Aorta (tissue), 5 donors: ENCODE data around the gene FUS. TPM values are rescaled to one million over a fixed set of nuclear protein-coding genes. Genes with fewer than 3 reads are reported as not detected.
"Not testable (repeated sequence)": the region's sequence is repeated elsewhere in the genome, so short reads cannot be mapped to it uniquely, and the experiment has no call there.

Source experiments
- ATAC-seq: fragments of 200-7000 bp; cut with Tn5 transposase; one replicate; pipeline ENCODE4 v1.9.1; 2022; ENCODE audit warnings: moderate library complexity; ENCODE audit not compliant: low FRiP score
- DNase-seq, 2 donors: peaks; one replicate each; pipeline ENCODE4 v3.0.0-alpha.2; 2020
- H3K27ac ChIP-seq, 2 donors: one replicate each; pipeline ENCODE4 v1.5.1; 2013; ENCODE audit warnings: low read length in 2 of 2, mild to moderate bottlenecking in 2 of 2, moderate library complexity in 2 of 2, control low read depth in 1 of 2, inconsistent platforms in 1 of 2, low read depth in 1 of 2
- H3K27me3 ChIP-seq, 2 donors: one replicate each; pipeline ENCODE4 v1.6.1; 2013; ENCODE audit warnings: control low read depth in 1 of 2, low read length in 1 of 2, mild to moderate bottlenecking in 1 of 2, moderate library complexity in 1 of 2; ENCODE audit not compliant: insufficient read depth in 2 of 2, control insufficient read depth in 1 of 2
- H3K36me3 ChIP-seq, 2 donors: one replicate each; pipeline ENCODE4 v1.6.1; 2013; ENCODE audit warnings: control low read depth in 1 of 2, low read length in 1 of 2, mild to moderate bottlenecking in 1 of 2; ENCODE audit not compliant: insufficient read depth in 2 of 2, control insufficient read depth in 1 of 2
- H3K4me1 ChIP-seq, 2 donors: one replicate each; pipeline ENCODE4 v1.6.1; 2013; ENCODE audit warnings: low read length in 2 of 2, control low read depth in 1 of 2, mild to moderate bottlenecking in 1 of 2, moderate library complexity in 1 of 2; ENCODE audit not compliant: insufficient read depth in 2 of 2, control insufficient read depth in 1 of 2
- H3K4me3 ChIP-seq, 2 donors: one replicate each; pipeline ENCODE4 v1.5.1; 2013; ENCODE audit warnings: low read length in 2 of 2, control low read depth in 1 of 2, mild to moderate bottlenecking in 1 of 2
- H3K9me3 ChIP-seq: one replicate; pipeline ENCODE4 v1.6.1; 2013; ENCODE audit warnings: mild to moderate bottlenecking, low read length; ENCODE audit not compliant: control insufficient read depth
- WGBS, 2 donors: extraction: QIAGEN DNeasy Blood & Tissue Kit; methylation state at CpG; one replicate each; pipeline ENCODE4 v1.1.7; 2013; 5-methylcytosine and 5-hydroxymethylcytosine counted together
- intact Hi-C, 2 donors: fragments of 100-400 bp; cut with DNase I; formaldehyde crosslinking; loops; one replicate each; pipeline versions ENCODE4 v1.14.2 to v1.15.0; 2022
- polyA plus RNA-seq, 2 donors: library from polyadenylated mRNA; stranded (reverse); fragments of 200-250 nt; gene quantifications; one replicate each; pipeline ENCODE4 v1.2.3, GENCODE V29; 2013
- total RNA-seq, 2 donors: library from RNA; stranded (reverse); fragmentation: NEBNext Ultra II Directional; extraction: Animal tissue kit (Norgen Biotek cat#: 25700); gene quantifications; one replicate each; pipeline ENCODE4 v1.2.1, GENCODE V29; 2021
- donor health status: healthy with polysubstance abuse.
- donor health status: Bipolar disorder and iron deficiency.
- donor health status: DM: no; HTN: no; CAD: no.
- donor health status: DM: no; HTN: no; CAD: no.
- donor health status: DM: yes; HTN: yes; CAD: no.

Gene FUS
- total and polyA plus RNA-seq, 4 donors: 95.7 to 329 (median 248) TPM

- 84 to 86% methylated on average over 5 of the region's 5 CpGs for whole genome bisulfite sequencing, 2 donors
- intact Hi-C loops: loop anchor here in 1 of 2 donors (10.0 kb wide), 1 partner anchor 165 kb away; the partner anchor contains the start of gene HSD3B7
- H3K27ac ChIP-seq: no peak overlapping the region
- DNase-seq: peak in 1 of 2 donors; percentile 68
- H3K4me3 ChIP-seq: no peak overlapping the region
- H3K27me3 ChIP-seq: no peaks in the 10 kb centered on the region
- H3K36me3 ChIP-seq: no peaks in the 10 kb centered on the region
- no peaks in the 10 kb centered on the region for H3K4me1 ChIP-seq
- H3K9me3 ChIP-seq: no peaks in the 10 kb centered on the region
- no peak for ATAC-seq
These were observed 30.6 kb upstream of the FUS start for GRCh38 chr16:31149332-31149731.

DNA sequence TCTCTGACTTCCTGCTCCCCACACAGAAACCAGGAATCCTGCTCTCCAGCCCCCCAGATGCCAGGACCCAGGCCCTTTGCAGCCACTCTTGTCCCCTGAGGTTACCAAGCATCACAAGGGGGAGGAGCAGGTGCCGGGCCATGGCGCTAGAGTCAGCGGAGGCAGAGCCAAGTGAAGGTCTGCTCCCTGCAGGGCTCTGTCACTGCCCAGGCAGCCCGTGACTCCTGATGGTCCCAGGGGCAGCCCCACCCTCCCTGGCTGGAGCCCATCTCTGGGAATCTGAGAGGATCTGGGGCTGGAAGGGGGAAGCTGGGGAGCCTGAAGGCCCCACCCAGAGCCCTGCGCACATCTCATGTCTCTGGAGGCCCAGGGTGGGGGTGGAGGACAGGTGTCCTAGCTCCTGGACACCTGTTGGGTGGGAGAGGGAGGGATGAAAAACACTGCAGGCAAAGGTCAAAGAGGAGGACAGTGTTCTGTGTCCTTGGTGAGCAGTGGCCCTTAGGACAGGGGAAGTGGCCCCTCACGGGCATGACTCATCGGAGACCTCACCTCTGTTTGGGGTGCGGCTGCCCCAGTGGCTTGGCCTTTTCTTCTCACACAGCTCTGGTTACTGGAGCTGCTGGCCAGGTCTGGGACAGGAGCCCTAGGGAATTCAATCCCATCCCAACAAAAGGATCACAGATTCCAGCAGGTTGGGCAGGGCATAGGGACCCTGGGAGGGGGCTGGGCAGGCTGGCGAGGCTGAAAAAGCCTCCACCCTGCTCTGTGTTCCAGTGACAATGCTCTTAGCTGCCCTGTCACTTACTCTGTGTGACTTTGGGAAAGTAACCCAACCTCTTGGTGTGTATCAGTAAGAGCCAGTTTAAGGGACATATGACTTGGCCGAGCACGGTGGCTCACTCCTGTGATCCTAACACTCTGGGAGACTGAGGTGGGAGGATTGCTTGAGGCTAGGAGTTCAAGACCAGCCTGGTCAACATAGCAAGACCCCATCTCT, 29.7 kb upstream of the FUS start, which contains the start of gene PRSS36:
PRSS36 (minus strand) TSS at position 173 of the 997 bp plus-strand sequence; CDS start at position 142, 31 bp downstream.
- no peaks in the 10 kb centered on the region for H3K27me3 ChIP-seq
- no peaks in the 10 kb centered on the region for H3K36me3 ChIP-seq
- WGBS, 2 donors: 76 to 86% methylated on average over 10 to 11 of the region's 11 CpGs
- no peak within 1 kb of the TSS for H3K4me3 ChIP-seq
- no peaks in the 10 kb centered on the region for H3K4me1 ChIP-seq
- no peaks in the 10 kb centered on the region for H3K9me3 ChIP-seq
- no peak within 1 kb of the TSS for H3K27ac ChIP-seq
- intact Hi-C loops: loop anchor here in 1 of 2 donors (10.0 kb wide), 1 partner anchor 165 kb away; the partner anchor contains the start of gene HSD3B7
- ATAC-seq (no peak), DNase-seq (no peak)

DNA sequence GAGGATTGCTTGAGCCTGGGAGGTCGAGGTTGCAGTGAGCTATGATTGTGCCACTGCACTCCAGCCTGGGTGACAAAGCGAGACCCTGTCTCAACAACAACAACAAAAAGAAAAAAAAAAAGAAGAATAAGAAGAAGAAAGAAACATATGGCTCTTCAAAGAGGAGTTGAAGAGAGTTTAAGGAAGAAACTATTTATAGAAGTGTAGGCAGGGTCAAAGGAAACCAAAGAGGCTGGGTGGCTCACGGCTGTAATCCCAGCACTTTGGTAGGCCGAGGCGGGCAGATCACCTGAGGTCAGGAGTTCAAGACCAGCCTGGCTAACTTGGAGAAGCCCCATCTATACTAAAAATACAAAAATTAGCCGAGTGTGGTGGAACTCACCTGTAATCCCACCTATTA, 29.0 kb upstream of the FUS start:
- 82 to 86% methylated on average over 6 of the region's 6 CpGs for WGBS, 2 donors
- DNase-seq, H3K4me1 ChIP-seq, H3K27ac ChIP-seq, ATAC-seq, H3K4me3 ChIP-seq, H3K27me3 ChIP-seq, H3K36me3 ChIP-seq, H3K9me3 ChIP-seq, intact Hi-C loops: not testable (repeated sequence)

- 20 to 21% methylated on average over 8 of the region's 8 CpGs for WGBS, 2 donors
- peak in 1 of 2 donors; percentile 75 for DNase-seq
- ATAC-seq: no peak
- Histone ChIP-seq H3K27ac (no peak overlapping the region), H3K36me3 (no peaks in the 10 kb centered on the region), H3K9me3 (no peaks in the 10 kb centered on the region), H3K27me3 (no peaks in the 10 kb centered on the region), H3K4me1 (no peaks in the 10 kb centered on the region), H3K4me3 (no peak overlapping the region)
- intact Hi-C loops: no loop called here
These were observed 22.8 kb upstream of the FUS start for GRCh38 chr16:31157136-31157535.

DNA sequence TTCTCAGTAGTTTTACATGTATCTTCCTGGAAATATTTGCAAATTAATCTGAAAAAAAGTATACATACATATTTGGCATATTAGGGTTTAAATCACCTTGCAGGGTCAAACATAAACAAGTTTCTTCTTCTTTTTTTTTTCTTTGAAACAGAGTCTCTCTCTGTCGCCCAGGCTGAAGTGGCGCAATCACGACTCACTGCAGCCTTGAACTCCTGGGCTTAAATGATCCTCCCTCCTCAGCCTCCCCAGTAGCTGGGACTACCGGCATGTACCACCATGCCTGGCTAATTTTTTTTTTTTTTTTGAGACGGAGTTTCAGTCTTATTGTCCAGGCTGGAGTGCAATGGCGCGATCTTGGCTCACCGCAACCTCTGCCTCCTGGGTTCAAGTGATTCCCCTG, 12.6 kb upstream of the FUS start:
- no peaks in the 10 kb centered on the region for H3K9me3 ChIP-seq
- no peak overlapping the region for H3K4me3 ChIP-seq
- H3K4me1 ChIP-seq: no peaks in the 10 kb centered on the region
- H3K27me3 ChIP-seq: no peaks in the 10 kb centered on the region
- DNase-seq (peak in 1 of 2 donors; percentile 9), ATAC-seq (no peak)
- WGBS, 2 donors: 90 to 95% methylated on average over 8 of the region's 8 CpGs
- no peaks in the 10 kb centered on the region for H3K36me3 ChIP-seq
- H3K27ac ChIP-seq: no peak overlapping the region
- intact Hi-C loops: no loop called here

DNA sequence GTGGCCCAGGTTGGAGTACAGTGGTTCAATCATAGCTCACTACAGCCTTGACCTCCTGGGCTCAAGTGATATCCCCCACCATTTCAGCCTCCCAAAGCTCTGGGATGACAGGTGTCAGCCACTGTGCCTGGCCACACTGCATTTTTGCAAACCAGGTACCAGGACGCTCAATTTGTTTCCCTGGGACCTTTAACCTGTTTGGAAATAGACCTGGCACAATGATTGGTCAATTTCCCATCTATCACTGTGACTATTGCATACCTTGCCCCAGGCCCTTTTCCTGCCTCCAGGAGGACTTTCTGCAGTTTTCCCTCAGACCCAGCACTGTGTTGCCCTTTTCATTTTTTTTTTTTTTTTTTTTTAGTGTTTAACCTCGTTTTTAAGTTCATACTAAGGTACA, 11.1 kb upstream of the FUS start:
- Histone ChIP-seq H3K4me3 (no peak overlapping the region), H3K36me3 (no peaks in the 10 kb centered on the region), H3K27me3 (no peaks in the 10 kb centered on the region), H3K9me3 (no peaks in the 10 kb centered on the region), H3K4me1 (no peaks in the 10 kb centered on the region), H3K27ac (no peak overlapping the region)
- ATAC-seq (no peak), DNase-seq (no peak)
- 77 to 79% methylated on average over 2 of the region's 2 CpGs for WGBS, 2 donors
- intact Hi-C loops: no loop called here

- H3K36me3 ChIP-seq, H3K27me3 ChIP-seq, intact Hi-C loops, ATAC-seq, H3K4me3 ChIP-seq, H3K9me3 ChIP-seq, H3K27ac ChIP-seq, H3K4me1 ChIP-seq: not testable (repeated sequence)
- DNase-seq: peak in 1 of 2 donors; percentile 17
- no CpG with 5 or more reads among the region's 2 CpGs for WGBS, 2 donors
These were observed 9.9 kb upstream of the FUS start for GRCh38 chr16:31170048-31170447.

- ATAC-seq (no peak), DNase-seq (no peak)
- H3K4me1 ChIP-seq: no peaks in the 10 kb centered on the region
- no peaks in the 10 kb centered on the region for H3K9me3 ChIP-seq
- no peak overlapping the region for H3K4me3 ChIP-seq
- intact Hi-C loops: no loop called here
- H3K27me3 ChIP-seq: peaks cover 0 to 2% of the 10 kb centered on the region in 2 donors
- H3K27ac ChIP-seq: no peak overlapping the region
- no peaks in the 10 kb centered on the region for H3K36me3 ChIP-seq
- WGBS, 2 donors: 72 to 75% methylated on average over 3 of the region's 3 CpGs
These were observed 2.8 kb upstream of the FUS start for GRCh38 chr16:31177136-31177535.
